ENCODE measurements around the gene NXN.

Gene NXN

GRCh38 chr17:979539-980405, at the start of gene NXN:
NXN (minus strand) TSS chr17:979776.
- peak in 54 of 56 donors; percentile 33 to 93 (median 79) for DNase-seq

GRCh38 chr17:1027044-1027443, 47.5 kb upstream of the NXN start:
- DNase-seq: no peak

GRCh38 chr17:1026599-1026975, 47.0 kb upstream of the NXN start:
- no peak for DNase-seq

- DNase-seq: no peak
Measured at GRCh38 chr17:1025733-1026598, 46.4 kb upstream of the NXN start.

GRCh38 chr17:1024076-1024475, 44.5 kb upstream of the NXN start:
- no peak for DNase-seq

GRCh38 chr17:1022278-1023024, 42.9 kb upstream of the NXN start:
- peak in 10 of 56 donors; percentile 27 to 54 (median 38) for DNase-seq

GRCh38 chr17:1021147-1021546, 41.6 kb upstream of the NXN start:
- DNase-seq: no peak

- peak in 6 of 56 donors; percentile 11 to 37 (median 32) for DNase-seq
Measured at GRCh38 chr17:1019451-1019850, 39.9 kb upstream of the NXN start.

- DNase-seq: no peak
Measured at GRCh38 chr17:1018547-1018946, 39.0 kb upstream of the NXN start.

GRCh38 chr17:1013729-1014090, 34.1 kb upstream of the NXN start:
- no peak for DNase-seq

- no peak for DNase-seq
Measured at GRCh38 chr17:1012823-1013728, 33.5 kb upstream of the NXN start.

- no peak for DNase-seq
Measured at GRCh38 chr17:1011760-1012735, 32.5 kb upstream of the NXN start.

- DNase-seq: no peak
Measured at GRCh38 chr17:1011138-1011537, 31.6 kb upstream of the NXN start.

GRCh38 chr17:1010586-1010985, 31.0 kb upstream of the NXN start:
- DNase-seq: no peak

- no peak for DNase-seq
Measured at GRCh38 chr17:1010086-1010450, 30.5 kb upstream of the NXN start.

GRCh38 chr17:1009229-1010085, 29.9 kb upstream of the NXN start:
- no peak for DNase-seq

- peak in 16 of 56 donors; percentile 10 to 52 (median 32) for DNase-seq
Measured at GRCh38 chr17:1008008-1008761, 28.6 kb upstream of the NXN start.
